GM19023 (cell line): ENCODE measurements around the gene BICD1.
"Not testable (repeated sequence)": the region's sequence is repeated elsewhere in the genome, so short reads cannot be mapped to it uniquely, and the experiment has no call there.

ENCODE experiments used
- ATAC-seq: cut with Tn5 transposase; IDR thresholded peaks from one replicate; pipeline ENCODE4 v1.9.1; 2021; ENCODE audit warnings: mild to moderate bottlenecking, moderate library complexity; ENCODE audit not compliant: unreplicated experiment

BICD1 gene

GRCh38 chr12:32181498-32182175, 75.0 kb downstream of the BICD1 start:
- ATAC-seq, result no peak

DNA sequence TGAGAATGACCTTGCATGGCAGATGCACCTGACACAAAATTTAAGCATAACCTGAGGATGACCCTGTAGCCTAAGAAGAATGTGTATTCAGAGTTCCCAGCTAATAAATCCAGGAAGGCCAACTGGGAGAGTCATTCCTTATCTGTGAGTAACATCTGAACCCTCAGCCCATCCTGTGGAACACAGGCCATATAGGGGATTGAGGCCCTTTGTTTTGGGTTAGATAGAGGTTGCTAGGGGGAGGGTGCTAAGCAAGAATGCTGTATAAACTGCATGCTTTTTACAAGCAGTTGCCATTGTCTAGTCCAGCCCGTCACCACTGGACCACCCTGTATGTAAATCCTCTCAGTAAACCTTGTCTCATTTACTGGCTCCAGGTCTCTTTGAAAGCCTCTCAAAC, 77.0 kb downstream of the BICD1 start:
- ATAC-seq, result no peak

GRCh38 chr12:32187127-32187526, 80.5 kb downstream of the BICD1 start:
- ATAC-seq, result not testable (repeated sequence)

GRCh38 chr12:32191445-32191844, 84.8 kb downstream of the BICD1 start:
- ATAC-seq, result no peak

- ATAC-seq, result no peak
Observed at GRCh38 chr12:32196250-32197198, 89.9 kb downstream of the BICD1 start.

DNA sequence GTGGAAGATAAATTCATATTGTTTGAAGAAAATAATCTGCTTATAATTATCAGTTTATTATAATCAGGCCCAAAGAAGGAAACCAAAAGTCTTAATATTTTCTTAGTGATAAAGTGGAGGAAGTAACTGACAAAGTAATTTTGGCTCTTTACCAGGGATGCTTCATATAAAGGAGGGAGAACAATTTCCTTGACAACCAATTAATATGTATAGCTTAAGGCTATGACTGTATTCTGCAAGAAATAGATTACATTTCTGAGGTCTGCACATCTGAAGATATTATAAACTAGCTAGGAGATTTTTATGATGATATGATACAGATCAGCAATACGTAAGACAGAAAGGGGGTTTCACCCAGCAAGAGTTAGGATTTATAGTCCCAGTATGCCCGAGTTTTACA, 90.8 kb downstream of the BICD1 start:
- ATAC-seq, result no peak

DNA sequence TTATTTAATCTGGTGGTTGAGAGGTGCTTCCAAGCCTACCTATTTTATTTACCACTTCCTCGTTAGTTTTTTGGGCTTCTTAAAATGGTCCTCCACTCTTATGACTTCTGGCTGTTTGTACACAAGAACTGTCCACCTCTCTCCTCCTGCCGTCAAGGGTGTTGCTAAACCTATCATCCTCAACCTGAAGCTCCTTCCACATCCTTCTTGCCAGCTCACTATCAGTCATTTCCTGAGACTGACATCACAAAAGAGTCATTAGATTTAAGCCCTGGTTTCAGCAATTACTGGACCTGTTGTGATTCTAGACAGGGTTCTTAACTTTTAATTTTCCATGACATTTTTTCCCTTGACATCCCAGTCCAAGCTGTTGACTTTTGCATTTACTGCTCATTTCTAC, 91.9 kb downstream of the BICD1 start:
- ATAC-seq, result no peak

DNA sequence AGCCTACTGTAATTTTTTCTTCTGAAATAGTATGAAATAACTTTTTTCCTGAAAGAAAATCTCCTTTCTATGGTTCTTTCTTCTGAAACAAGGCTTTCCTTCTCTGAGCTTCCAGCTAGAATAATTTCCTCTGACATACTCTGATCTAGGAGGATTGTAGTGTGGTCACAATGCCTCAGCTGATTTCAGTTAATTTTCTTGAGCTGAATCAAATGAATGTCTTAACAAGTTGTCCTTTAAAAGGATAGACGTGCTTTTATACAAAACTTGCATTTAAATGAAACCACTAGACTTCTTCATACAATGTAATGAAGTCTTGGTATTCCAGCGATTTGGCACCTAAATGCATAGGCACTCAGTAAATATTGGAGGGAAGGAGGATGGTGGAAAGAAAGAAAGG, 94.4 kb downstream of the BICD1 start:
- ATAC-seq, result no peak

GRCh38 chr12:32201976-32202375, 95.3 kb downstream of the BICD1 start:
- no peak for ATAC-seq

- no peak for ATAC-seq
Observed at GRCh38 chr12:32205731-32206130, 99.1 kb downstream of the BICD1 start.

DNA sequence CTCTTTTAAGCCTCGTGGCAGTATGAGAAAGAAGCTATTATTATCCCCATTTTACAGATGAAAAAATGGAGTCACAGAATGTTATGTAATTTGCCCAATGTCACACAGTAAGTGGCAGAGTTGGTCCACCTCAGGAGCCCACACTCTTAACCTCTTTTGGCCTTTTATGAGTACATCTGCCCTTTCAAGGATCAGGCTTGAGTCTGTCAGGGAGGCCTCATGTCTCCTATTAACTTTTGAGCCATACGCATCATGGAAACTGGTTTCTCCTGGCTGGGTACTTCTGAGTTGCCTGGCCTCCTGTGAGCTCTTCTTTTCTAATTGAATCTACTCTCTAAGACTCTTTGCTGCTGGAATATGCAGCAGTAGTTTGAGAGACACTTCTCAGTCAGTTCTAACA, 101.7 kb downstream of the BICD1 start:
- no peak for ATAC-seq

GRCh38 chr12:32211066-32211899, 104.6 kb downstream of the BICD1 start:
- no peak for ATAC-seq

DNA sequence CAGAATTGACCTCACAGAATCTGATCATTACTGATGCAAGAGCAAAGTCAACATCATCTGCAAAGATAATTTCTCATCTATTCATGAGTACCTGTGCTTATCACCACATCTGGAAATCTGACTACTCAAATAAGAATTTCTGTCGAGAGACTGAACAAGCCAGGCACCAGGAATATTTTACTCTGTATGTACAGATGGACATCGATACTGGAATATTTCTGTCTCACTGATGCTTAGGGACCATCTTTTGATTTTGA, 105.2 kb downstream of the BICD1 start:
- ATAC-seq, result no peak

- ATAC-seq, result no peak
Observed at GRCh38 chr12:32214723-32215122, 108.1 kb downstream of the BICD1 start.

DNA sequence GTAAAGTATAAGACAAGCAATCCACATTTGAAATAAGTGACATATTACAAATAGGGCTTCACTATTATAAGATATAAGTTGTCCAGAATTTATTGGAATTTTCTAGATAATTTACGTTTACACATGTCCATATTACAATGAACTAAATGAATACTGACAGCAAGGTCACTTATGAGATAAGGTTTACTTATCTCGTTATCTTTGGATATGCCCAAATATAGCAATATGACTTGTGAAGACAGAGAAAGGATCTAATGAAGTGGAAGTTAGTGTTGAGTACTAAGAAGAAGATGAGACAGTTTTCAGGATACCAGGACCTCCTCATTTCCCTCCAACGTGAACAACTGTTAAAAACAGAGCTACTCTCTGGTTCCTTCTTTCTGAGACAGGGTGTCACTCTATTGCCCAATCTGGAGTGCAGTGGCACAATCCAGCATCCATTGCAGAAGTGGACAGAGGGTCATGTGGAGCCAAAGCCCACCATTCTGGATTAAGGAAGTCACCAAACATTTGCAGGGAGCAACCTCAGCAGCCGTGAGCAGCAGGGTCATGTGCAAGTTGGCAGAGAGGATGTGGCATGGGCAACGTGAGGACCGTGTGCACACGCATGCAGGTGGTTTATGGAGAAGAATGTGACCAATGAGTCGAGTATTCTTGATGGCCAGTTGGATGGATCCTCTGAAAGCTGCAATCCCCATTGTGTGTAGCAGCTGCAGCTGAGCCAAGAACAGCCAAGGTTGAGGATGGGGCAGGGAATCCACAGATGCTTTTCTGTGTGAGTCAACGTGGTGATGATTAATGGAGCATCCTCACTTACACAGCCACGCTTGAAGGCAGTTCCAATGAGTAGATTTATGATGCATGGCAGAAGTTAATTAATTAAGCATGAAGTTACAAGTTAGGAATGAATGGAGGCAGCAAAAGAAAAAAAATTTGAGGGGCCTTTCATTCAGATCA, 111.0 kb downstream of the BICD1 start:
- ATAC-seq, result no peak

DNA sequence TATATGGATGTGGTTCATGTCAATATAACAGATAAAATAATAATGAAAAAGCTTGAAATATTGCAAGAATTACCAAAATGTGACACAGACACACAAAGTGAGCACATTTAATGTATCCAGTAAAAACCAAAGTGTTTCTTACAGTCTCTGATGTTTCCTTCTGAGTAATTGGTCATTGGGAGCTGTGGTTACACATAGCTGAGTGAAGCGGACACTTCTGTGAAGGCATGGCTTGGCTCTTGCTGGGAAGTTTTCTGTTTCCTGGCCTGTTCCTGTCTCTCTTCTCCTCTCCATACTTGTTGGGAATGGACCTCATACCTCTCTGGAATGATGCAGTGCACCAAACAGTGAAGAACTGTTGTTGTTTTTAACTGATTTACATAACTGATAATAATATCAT, 117.3 kb downstream of the BICD1 start:
- ATAC-seq, result no peak

GRCh38 chr12:32226768-32227167, 120.1 kb downstream of the BICD1 start:
- no peak for ATAC-seq

DNA sequence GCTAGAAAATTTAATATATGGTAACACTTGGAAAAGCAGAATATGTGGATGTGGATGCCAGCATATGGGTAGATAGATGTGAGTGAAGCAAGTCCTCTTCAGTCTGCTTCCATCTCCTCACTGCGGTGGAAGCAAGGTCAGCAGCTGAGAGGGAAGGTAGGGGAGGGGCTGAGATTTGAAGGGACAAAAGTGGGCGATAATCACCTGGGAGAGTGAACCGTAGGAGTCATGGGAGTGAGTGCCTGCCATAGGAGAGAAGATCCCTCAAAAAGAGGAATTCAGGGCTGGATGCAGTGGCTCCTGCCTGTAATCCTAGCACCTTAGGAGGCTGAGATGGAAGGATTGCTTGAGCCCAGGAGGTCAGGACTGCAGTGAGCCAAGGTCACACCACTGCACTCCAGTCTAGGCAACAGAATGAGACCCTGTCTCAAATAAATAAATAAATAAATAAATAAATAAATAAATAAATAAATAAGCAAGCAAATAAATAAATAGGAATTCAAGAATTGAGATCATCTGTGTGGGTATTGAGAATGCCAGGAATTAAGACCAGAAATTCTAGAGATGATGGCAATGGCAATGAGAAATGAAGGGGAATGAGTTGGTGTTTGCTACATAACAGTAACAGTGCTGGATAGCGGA, 123.4 kb downstream of the BICD1 start:
- ATAC-seq, result no peak

GRCh38 chr12:32230613-32230993, 124.0 kb downstream of the BICD1 start:
- ATAC-seq, result no peak

DNA sequence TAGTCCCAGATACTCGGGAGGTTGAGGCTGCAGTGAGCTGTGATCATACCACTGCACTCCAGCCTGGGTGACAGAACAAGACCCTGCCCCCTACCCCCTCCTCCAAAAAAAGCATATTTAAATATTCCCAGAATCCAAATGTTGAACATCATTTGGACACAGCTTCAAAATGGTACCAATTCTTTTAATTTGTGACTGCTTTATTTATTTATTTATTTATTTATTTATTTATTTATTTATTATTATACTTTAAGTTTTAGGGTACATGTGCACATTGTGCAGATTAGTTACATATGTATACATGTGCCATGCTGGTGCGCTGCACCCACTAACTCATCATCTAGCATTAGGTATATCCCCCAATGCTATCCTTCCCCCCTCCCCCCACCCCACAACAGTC, 124.7 kb downstream of the BICD1 start:
- not testable (repeated sequence) for ATAC-seq
